GM18951 (cell line): ENCODE measurements around the gene DOCK9.

Experiments
- POLR2A ChIP-seq: IDR thresholded peaks from 4 replicates; pipeline ENCODE4 v1.6.1; 2011; ENCODE audit warnings: mild to moderate bottlenecking; ENCODE audit not compliant: insufficient read length, insufficient read depth; ENCODE audit errors: extremely low read depth
- in situ Hi-C: fragments of 300-500 bp; cut with MboI; formaldehyde crosslinking; loops from one replicate; pipeline ENCODE4 v1.12.0; 2022; ENCODE audit warnings: low sequenced_read_pairs, mixed read lengths, inconsistent platforms; ENCODE audit not compliant: unreplicated experiment

Gene DOCK9

DNA sequence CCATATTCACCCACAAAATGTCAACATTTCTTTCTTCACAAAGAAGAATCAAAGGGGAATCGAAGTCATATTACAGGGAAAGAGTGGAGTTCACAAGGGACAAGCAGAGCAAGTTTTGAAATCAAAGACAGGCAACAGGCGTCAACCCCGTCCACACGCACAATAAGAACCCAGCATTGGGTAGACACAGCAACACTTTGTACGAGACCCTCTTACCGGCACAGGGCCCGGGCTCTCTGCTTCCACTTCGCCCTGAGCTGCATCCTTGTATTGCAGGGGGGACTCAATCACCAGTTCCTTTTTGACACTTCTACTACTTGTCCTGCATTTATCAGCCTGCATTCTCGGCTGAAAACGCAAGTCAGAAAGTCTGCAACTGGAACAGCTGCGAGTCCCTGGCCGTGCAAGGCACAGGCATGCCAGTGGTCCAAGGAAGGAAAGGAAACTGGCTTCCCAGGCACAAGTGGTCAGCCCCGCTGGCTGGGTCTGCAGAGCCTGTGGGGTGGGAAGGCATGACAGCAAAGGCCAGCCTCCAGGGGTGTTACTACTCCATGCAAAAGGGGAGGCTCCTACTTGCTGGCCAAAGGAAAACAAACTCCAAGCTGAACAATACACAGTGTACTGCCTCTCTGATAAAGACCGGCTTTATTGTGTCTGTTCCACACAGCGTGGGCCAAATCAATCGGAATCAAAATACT is at the start of gene DOCK9:
DOCK9 (minus strand) TSS at position 497 of the 698 bp plus-strand sequence; CDS start at position 342, 155 bp downstream.
- no peak for TF ChIP-seq POLR2A
- in situ Hi-C loops: no loop called here

DNA sequence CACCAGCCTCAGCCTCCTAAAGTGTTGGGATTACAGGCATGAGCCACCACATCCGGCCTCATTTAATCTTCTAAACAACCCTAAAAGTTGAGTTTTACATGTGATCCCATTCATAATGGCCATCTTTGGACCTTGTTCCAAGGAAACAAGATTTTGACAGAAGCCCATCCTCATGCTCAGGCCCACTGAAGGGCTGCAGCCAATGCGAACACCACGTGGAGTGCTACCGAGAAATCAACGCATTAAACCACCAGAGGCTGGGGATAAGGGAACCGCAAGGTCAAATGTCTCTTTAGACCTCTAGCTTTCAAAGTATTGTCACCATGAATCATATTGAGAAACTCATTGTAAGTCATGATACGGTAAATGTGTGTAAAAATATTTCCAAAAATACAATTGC is 49.4 kb upstream of the DOCK9 start:
- in situ Hi-C loops: no loop called here
- no peak for TF ChIP-seq POLR2A

DNA sequence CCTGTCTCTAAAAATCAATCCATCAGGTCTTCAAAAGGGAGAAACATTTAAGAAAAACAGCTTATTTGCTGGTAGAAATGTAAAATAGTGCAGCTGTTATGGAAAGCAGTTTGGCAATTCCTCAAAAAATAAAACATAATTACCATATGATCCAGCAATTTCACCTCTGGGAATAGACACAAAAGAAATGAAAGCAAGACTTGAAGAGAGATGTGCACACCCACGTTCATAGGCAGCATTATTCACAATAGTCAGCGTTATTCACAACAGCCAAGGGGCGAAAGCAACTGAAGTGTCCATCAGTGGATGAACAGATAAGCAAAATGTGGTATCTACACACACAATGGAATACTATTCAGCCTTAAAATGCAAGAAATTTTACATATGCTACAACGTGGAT is 45.1 kb upstream of the DOCK9 start:
- no peak for TF ChIP-seq POLR2A
- in situ Hi-C loops: no loop called here

GRCh38 chr13:99018418-99019180 is 40.7 kb upstream of the DOCK9 start:
- in situ Hi-C loops: no loop called here
- no peak for TF ChIP-seq POLR2A

- in situ Hi-C loops: no loop called here
- TF ChIP-seq POLR2A: no peak
Measured at GRCh38 chr13:99015606-99016490, 38.0 kb upstream of the DOCK9 start.

- in situ Hi-C loops: no loop called here
- TF ChIP-seq POLR2A: no peak
Measured at GRCh38 chr13:99014522-99014921, 36.7 kb upstream of the DOCK9 start.

- TF ChIP-seq POLR2A: no peak
- in situ Hi-C loops: no loop called here
Measured at GRCh38 chr13:99013951-99014350, 36.1 kb upstream of the DOCK9 start.

GRCh38 chr13:99012539-99012938 is 34.7 kb upstream of the DOCK9 start:
- in situ Hi-C loops: no loop called here
- no peak for TF ChIP-seq POLR2A

- TF ChIP-seq POLR2A: no peak
- in situ Hi-C loops: no loop called here
Measured at GRCh38 chr13:99009987-99010551, 32.2 kb upstream of the DOCK9 start.

DNA sequence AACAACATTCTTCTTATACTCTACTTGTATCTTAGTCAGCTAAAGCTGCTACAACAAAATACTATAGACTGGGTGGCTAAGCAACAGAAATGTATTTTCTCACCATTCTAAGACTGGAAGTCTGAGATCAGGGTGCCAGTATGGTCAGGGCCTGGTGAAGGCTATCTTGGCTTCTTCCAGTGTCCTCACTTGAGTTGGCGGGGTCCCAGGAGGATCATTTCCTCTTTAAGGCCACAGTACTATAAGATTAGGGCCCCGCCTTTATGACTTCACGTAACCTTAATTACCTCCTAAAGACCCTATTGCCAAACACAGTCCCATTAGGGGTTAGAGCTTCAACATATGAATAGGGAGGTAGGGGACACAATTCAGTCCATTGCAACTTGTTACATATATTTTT is 30.7 kb upstream of the DOCK9 start:
- in situ Hi-C loops: no loop called here
- no peak for TF ChIP-seq POLR2A

- TF ChIP-seq POLR2A: no peak
- in situ Hi-C loops: no loop called here
Measured at GRCh38 chr13:99007414-99007986, 29.6 kb upstream of the DOCK9 start.

DNA sequence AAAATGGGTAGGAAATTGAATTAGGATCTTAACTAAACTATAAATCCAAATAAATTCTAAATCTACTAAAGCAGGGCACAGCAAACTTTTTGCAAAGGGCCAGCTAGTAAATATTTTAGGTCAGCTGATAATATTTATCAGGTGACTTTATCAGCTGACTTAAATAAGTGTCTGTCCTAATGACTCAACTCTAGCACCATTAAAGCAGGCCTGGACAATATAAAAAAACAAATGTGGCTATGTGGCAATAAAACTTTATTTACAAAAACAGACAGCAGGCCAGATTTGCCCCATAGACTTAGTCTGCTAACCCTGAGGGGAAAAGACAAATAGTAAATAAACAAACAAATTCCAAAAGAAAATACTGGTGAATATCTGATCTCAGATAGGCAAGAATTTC is 27.7 kb upstream of the DOCK9 start:
- TF ChIP-seq POLR2A: no peak
- in situ Hi-C loops: no loop called here

DNA sequence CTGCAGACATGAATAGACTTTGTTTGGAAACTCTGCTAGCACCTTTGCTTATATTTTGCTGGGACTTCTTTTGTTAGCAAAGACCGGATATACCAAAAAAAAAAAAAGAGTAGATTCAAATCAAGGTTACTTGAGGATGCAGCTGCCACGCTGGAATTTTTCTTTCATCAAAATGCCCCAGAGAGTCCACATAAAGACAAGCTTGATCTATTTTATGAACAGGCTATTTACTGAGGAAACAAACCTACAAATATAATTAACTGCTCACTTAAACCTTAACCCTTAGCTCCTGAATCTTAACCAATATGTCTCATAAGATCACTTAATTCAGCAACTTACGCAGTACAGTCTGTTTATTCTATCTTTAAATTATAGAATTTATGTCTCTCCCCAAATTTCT is 27.1 kb upstream of the DOCK9 start:
- TF ChIP-seq POLR2A: no peak
- in situ Hi-C loops: no loop called here
